ENCODE measurements around the gene SPATA32.

- TF ChIP-seq CTCF (IDR thresholded peaks at IDR 0.05) (no peak), EP300 (IDR thresholded peaks at IDR 0.05) (no peak), POLR2A (IDR thresholded peaks at IDR 0.05) (no peak)
Observed at GRCh38 chr17:45260204-45260783, 1.6 kb downstream of the SPATA32 start.

All from ovary (tissue), 3 donors.